ENCODE data around the gene IFITM5. TPM values are rescaled to one million over a fixed set of nuclear protein-coding genes. Genes with fewer than 3 reads are reported as not detected.
A peak's percentile ranks its signal among the peaks of the same experiment; 100 is the strongest.
"Not testable (repeated sequence)": the region's sequence is repeated elsewhere in the genome, so short reads cannot be mapped to it uniquely, and the experiment has no call there.

The IFITM5 gene
- total RNA-seq, 1 donor from 2014 or later, result not detected

DNA sequence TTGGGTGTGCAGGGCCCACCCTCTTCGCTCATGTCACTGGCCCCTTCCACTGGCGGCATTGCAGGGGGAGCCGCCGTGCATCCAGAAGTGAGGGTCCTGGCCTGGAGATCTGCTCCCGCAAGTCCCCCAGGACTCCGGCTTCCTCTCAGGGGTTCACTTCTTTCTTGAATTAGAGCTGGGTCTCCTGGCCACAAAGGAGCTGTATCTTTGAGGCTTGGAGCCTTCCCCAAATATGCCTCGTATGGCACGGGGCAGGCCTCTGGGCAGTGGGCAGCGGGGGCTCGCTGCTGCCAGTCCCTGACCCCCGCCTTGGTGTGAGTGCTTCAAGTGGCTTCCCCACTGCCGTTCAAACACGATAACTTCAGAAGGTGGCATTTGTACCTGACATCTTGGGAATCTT, 28.7 kb upstream of the IFITM5 start:
- no peak for DNase-seq (ENCODE audit: low read depth in 2 of 2)

DNA sequence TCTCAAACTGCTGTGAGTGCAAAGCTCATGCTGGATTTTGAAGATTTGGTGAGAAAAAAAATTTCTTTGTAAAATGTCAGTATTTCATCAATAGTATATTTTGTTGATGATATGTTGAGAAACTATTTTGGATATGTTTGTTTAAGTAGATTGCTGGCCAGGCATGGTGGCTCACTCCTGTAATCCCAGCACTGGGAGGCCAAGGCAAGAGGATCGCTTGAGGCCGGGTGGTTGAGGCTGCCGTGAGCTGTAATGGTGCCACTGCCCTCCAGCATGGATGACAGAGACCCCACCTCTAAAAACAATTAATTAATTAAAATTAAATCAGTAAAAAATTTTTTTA, 28.2 kb upstream of the IFITM5 start:
- no peak for DNase-seq (ENCODE audit: low read depth in 2 of 2)

DNA sequence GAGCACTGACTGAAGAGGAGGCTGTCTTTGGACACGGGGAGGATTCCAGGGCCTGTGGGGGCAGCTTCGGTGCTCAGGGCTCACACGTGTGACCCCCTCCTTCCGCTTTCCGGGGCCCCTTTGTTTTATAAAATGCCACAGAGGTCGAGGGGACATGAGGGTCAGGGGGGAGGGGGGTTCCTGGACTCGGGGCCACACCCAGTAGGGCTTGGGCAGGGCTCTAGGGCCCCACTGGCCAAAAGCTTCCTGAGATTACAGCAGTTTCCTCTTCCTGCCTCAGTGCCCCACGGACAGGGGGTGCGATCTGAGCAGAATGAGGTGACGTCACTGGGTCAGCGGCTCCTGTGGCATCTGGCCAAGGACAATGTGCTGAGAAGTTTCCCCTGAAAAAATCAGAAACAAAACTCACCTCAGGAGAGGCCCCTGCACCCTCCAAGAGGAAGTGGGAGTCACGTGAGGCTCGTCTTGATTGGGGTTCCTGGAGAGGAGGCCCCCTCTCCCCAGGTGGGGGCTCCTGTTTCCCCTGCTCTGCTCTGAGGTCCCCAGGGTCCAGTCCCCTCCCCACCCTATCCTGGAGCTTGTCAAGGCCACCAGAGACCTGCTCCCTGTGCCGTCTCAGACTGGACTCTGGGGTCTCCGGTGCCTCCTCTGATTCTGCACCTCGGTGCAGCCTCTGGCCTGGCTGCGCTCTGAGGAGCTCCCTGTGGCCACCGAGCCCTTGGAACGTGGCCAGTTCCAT, 27.7 kb upstream of the IFITM5 start:
- peak; percentile 80 to 82 for DNase-seq (ENCODE audit: low read depth in 2 of 2)

DNA sequence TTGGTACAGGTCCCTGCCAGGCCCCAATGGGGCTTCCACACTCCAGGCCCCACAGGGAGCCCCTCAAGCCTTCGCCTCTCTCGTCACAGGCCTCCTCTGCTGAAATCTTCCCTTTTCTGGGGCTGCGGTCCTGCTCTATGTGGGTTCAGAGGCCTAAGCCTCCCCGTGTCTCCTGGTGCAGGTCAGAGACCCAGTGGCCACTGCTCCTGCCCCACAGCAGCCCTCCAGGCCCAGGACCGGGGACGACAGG, 27.2 kb upstream of the IFITM5 start:
- no peak for DNase-seq (ENCODE audit: low read depth in 2 of 2)

DNA sequence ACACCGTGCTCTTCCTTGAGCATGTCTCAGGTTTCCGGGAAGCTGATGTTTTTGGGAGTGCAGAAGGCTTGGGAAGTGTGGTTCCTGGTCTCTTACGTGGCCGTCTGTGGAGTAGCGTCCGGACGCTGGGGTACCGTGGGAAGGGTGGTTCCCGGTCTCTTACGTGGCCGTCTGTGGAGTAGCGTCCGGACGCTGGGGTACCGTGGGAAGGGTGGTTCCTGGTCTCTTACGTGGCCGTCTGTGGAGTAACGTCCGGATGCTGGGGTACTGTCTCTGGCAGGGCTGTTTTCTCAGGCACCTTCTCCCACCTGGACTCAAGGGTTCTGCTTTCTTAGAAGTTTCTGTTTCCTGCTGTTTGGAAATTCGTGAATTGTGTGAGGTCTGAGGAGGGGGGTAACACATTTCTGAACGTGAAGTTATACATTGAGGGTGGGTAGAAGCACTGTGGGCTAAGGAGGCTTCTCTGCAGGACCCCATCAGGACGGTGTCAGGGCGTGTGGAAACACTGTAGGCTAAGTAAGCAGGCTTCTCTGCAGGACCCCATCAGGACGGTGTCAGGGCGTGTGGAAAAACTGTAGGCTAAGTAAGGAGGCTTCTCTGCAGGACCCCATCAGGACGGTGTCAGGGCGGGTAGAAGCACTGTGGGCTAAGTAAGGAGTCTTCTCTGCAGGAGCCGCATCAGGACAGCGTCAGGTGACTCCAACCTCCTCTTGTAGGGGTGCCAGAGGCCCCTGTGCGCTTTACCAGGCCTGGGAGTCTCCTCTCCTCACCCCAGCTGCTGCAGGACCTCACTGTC, 26.7 kb upstream of the IFITM5 start:
- no peak for DNase-seq (ENCODE audit: low read depth in 2 of 2)

DNA sequence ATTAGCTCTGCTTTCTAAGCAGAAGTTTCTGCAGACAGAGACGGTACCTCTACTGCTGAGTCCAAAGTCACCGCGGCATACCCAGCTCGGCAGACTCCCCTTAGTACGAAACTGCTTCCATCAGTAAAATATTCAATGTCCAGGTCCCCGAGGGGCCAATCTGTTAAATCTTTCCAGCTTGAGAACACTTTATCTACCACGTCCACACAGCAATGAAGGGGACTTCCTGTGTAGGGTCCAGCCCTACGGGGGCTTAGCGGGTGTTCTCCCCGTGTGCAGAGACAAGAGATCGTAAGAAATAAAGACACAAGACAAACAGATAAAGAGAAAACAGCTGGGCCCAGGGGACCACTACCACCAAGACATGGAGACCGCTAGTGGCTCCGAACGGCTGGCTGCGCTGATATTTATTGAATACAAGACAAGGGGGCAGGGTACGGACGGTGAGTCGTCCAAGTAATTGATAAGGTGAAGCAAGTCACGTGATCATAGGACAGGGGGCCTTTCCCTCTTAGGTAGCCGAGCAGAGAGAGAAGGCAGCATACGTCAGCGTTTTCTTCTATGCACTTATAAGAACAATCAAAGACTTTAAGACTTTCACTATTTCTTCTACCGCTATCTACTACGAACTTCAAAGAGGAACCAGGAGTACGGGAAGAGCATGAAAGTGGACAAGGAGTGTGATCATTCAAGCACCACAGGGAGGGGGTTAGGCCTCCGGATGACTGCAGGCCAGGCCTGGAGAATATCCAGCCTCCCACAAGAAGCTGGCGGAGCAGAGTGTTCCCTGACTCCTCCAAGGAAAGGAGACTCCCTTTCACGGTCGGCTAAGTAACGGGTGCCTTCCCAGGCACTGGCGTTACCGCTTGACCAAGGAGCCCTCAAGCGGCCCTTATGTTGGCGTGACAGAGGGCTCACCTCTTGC, 25.5 kb upstream of the IFITM5 start:
- not testable (repeated sequence) for DNase-seq (ENCODE audit: low read depth in 2 of 2)

DNA sequence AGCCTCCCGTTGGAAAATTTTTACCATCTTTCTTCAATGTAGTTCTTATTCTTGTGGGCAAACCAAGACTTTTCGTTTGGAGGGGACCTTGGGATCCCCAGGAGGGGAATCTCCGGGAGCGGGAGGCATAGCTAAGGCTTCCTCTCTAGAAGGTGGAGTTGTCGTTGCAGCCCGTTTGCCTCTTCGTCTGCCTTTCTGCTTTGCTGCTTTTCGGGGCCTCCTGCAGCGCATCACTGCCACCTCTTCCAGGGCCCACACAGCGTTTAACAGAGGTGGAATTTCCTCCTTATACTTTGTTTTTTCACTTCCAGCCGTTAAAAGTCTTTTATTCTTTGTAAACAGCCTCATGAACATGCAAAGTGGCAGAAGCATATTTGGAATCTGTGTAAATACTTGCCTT, 24.8 kb upstream of the IFITM5 start:
- no peak for DNase-seq (ENCODE audit: low read depth in 2 of 2)

DNA sequence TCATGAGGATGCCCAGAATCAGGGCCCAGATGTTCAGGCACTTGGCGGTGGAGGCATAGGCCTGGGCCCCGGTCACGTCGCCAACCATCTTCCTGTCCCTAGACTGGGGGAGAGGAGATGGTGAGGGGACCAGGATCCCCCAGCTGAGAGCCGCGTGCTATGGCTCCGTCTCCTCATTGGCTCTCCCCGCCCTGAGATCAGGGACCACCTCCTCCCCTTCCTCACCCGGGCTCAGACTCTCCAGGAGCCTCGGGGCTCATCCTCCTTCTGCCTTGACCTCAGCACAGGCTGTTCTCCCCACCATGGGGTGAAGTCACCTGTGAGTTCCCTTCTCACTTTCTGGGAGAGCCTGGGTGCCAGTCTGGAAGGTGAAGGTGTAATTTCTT, 20.6 kb upstream of the IFITM5 start:
- not testable (repeated sequence) for DNase-seq (ENCODE audit: low read depth in 2 of 2)

DNA sequence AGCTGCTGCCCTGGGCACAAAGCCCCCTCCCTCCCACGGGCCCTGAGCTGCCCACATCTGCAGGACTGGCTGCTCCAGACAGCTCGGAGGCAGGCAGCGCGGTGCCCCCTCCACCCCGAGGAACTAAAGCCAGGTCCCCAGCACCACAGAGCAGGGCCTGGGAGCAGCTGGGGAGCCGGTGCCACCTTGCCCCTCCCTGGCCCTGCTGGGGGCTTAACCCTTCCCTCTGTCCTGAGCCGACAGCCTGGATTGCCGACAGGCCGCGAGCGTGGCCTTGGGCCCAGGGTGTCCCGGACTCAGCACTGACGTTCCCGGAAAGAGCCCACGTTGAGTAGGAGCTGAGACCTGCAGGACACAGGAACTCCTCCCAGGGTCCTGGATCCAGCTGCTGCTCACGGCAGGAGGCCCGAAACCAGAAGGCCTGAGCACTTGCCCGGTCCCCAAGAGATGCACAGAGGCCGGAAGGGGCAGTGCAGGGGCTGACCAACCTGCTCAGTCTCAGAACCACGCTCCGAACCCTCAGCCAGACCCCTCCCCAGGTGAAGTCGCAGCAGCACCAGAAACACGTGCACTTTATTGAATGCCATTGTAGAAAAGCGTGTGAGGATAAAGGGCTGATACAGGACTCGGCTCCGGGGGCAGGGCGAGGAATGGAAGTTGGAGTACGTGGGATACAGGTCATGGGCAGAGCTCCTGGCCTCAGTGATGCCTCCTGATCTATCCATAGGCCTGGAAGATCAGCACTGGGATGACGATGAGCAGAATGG, 20.0 kb upstream of the IFITM5 start:
- DNase-seq (ENCODE audit: low read depth in 2 of 2), result not testable (repeated sequence)

DNA sequence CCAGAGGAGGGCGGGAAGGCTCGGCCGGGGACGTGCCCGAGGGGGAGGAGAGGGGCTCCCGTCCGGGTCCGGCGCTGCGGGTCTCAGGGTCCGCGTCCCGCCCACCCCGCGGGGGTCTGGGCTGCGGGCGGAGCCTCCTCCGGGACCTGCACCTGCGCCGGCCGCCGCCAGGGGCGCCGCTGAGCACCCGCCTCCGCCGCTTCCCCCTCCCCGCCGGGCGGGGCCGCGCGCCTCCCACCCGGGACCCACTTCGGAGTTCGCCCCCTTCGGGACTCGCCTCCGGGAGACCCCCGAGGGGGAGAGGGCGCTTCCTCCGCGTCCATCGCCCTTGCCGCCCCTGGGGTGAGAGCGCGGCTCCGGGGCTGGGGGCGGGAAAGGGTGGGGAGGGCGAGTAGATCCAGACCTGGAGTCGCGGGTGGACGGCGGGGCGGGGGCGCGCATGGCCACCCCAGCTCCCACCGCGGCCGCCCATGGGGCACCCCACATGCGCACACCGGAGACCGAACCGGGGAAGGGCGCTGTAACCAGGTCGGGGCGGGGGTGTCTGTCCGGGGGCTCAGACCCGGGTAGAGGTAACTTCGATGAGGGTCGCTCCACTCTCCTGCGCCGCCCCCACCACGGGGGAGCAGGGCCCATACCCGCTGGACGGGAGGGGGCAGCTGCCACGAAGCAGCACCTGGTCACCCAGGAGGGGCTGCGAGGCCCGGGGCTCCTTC, 19.2 kb upstream of the IFITM5 start:
- DNase-seq (ENCODE audit: low read depth in 2 of 2), result not testable (repeated sequence)

DNA sequence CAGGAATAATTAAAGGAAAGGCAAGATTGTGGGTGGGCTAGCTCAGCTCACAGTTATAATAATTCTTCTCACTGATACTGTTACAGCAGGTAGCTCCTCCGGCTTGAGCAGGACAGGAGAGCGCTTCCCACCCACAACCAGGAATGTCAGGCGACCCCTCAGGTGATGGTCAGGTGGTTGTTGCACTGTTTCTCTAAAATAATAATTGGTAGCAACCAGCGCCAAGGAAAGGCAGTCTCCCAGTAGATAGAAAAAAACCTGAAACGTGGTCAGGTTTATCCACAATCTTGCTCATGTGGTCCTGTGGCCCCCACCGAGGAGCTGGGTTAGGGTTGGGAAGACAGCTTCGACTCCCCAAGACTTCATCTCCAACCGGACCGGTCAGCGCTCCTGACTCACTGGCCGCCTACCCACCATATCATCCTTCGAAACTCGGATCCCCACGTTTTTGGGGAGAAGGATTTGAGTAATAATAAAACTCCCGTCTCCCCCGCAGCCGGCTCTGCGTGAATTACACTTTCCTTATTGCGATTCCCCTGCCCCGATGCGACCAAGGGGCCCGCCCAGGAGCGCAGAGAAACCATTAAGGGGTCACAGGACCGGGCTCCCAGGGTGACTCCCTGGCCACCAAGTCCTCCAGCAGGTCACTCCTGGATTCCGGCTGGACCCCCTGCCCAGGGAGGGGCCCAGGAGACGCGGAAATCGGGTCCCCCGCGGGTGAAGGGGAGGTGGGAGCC, 18.5 kb upstream of the IFITM5 start:
- DNase-seq (ENCODE audit: low read depth in 2 of 2), result not testable (repeated sequence)

DNA sequence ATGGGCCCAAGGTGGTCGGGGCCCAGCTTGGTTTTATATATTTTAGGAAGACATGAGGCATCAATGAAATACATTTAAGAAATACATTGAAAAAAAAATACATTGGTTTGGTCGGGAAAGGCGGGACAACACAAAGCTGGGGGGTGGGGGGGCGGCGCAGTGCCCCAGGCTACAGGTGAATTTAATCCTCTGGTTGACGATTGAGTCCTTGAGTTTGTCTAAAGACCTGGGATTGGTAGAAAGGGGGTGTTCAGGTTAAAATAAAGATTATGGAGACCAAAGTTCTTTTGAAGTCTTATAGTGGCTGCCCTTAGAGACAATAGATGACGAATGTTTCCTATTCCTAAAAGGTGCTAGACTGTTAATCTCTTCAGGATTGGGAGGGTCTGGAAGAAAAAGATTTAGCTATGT, 17.6 kb upstream of the IFITM5 start:
- DNase-seq (ENCODE audit: low read depth in 2 of 2), result no peak

DNA sequence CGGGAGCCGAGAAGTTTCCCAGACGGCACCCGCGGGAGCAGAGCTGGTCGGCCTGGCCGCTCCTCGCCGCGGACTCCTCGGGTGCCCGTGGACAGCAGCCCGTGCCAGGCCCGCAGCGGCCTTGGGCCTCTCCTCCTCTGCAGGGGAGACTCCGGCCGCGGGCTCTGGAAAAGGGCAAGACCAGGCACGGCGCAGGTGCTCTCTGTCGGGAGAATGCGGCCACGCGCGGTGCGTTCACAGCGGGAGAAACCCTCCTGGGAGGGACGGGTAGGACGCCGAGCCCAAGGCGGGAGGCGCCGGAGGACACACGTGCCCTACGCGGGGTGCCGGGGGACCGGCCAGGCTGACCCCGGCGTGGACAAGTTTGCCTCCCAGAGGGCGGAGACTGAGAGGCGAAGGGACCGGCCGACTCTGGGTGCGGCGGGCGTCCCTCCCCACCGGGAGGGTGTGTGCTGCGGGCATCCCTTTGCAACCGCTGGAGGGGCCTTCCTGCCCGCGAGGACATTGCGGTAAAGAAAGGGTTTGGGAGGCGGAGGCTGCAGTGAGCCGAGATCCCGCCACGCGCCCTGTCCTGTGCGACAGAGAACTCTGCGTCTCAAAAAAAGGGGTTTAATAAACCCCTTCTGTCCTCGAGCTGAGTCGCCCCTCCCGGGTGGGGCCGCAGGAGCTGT, 16.8 kb upstream of the IFITM5 start:
- DNase-seq (ENCODE audit: low read depth in 2 of 2), result no peak

DNA sequence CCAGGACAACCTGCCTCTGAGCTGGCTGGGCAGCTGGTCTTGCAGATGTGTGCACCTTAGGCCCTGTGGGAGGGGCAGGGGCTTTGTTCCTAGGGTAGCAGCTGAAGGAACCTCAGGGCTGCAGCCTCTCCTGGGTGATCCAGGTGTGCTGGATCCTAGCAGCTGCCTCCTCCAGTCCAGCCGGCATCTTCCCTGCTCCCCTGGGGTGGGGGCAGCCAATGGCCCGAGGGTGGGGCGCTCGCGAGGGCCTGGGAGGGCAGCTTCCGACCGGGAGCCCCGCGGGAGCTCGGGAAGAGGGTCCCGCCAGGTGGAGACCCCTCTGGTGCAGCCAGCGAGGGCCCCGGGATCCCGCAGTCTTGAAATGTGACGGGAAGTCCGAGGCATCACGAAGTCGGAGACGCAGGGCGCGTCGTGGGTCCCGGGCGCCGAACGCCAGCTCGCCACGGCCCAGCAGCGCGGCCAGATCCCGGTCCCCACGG, 16.2 kb upstream of the IFITM5 start:
- no peak for DNase-seq (ENCODE audit: low read depth in 2 of 2)

DNA sequence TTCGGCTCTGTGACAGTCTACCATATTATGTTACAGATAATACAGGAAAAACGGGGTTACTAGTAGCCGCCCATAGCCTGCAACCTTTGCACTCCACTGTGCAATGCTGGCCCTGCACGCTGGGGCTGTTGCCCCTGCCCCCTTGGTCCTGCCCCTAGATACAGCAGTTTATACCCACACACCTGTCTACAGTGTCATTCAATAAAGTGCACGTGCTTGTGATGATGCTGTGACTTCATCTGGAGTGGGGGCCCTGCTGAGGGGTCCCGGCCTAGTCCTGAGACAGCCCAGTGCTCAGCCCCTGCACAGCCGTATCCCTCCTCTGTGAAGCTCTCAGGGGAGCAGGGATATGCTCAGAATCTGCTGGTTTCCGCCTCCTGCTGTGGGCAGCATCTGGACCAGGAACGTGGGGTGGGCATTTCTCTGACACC, 15.7 kb upstream of the IFITM5 start:
- DNase-seq (ENCODE audit: low read depth in 2 of 2), result no peak

DNA sequence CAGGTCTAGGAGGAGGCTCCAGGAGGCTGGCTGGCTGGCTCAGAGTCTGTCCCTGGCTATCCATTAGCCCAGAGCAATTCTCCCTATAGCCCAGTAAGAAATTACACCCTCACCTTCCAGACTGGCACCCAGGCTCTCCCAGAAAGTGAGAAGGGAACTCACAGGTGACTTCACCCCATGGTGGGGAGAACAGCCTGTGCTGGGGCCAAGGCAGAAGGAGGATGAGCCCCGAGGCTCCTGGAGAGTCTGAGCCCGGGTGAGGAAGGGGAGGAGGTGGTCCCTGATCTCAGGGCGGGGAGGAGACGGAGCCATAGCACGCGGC, 15.2 kb upstream of the IFITM5 start:
- DNase-seq (ENCODE audit: low read depth in 2 of 2), result not testable (repeated sequence)

DNA sequence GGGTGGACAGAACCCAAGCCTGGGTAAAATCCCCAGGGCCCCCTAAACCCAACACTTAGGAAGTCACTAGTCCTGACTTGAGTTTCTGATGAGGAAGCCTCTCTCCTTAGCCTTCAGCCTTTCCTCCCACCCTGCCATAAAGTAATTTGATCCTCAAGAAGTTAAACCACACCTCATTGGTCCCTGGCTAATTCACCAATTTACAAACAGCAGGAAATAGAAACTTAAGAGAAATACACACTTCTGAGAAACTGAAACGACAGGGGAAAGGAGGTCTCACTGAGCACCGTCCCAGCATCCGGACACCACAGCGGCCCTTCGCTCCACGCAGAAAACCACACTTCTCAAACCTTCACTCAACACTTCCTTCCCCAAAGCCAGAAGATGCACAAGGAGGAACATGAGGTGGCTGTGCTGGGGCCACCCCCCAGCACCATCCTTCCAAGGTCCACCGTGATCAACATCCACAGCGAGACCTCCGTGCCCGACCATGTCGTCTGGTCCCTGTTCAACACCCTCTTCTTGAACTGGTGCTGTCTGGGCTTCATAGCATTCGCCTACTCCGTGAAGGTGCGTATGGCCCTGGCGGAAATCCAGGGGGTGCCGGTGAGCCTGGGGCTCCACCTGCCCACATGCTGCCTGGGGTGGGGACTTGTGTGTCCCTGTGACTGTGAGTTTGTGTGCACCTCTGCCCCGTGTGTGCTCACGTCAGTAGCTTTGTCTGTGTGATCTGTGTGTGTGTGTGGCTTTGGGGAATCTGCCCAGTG, 14.6 kb upstream of the IFITM5 start, which contains the start of gene IFITM1:
TSS of gene IFITM1 (plus strand) at position 254 of the 767 bp plus-strand sequence. CDS start at position 385, 131 bp downstream.
- no peak for DNase-seq (ENCODE audit: low read depth in 2 of 2)

DNA sequence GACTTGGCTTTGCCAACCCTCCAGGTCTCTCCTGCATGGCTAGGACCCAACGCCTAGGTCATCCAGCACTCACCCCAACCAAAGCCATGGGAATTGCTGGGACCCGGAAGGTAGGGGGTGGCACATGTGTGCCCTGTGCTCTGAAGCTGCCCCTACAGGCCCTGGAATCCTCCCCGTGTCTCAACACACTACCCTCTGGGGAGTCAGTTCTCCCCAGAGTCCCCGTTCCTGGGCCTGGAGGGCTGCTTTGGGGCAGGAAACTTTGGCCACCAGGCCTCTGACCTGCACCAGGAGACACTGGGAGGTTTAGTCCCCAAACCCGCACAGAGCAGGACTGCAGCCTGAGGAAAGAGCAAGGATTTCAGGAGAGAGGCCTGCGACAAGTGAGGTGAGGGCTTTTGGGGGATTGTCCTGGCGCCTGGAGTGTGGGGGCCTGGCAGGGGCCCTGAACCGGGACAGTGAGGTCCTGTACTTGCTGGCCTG, 14.0 kb upstream of the IFITM5 start:
- DNase-seq (ENCODE audit: low read depth in 2 of 2), result no peak

Measured in dermis microvascular lymphatic vessel endothelial cell (primary cell).